ENCODE data around the gene GALNS.
"Not testable (repeated sequence)": the region's sequence is repeated elsewhere in the genome, so short reads cannot be mapped to it uniquely, and the experiment has no call there.

Gene GALNS

DNA sequence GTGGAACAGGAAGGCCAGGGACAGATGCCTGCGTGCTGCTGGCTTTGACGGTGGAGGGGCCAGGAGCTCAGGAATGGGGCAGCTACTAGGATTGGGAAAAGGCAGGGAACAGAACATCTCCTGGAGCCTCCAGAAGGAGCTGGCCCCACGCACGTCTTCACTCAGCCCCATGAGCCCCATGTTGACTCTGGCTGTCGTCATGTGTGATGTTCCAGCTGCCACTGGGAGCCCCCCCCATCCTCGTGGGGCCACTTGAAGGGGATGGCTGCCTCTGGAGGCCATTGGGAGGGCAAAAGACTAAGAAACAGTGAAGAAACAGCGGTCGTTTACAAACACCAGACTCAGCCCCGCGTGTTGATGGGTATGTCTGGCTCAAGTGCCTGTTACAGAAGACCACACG lies 26.5 kb downstream of the GALNS start:
- no peak for DNase-seq (ENCODE audit: low read depth)
- no peak for TF ChIP-seq CTCF (IDR thresholded peaks at IDR 0.05; ENCODE audit: low read length, missing control alignments)
- no peak overlapping the region for H3K4me3 ChIP-seq (replicated peaks; ENCODE audit: low read depth, low read length)

- TF ChIP-seq CTCF (IDR thresholded peaks at IDR 0.05; ENCODE audit: low read length, missing control alignments), result no peak
- no peak for DNase-seq (ENCODE audit: low read depth)
- no peak overlapping the region for H3K4me3 ChIP-seq (replicated peaks; ENCODE audit: low read depth, low read length)
Observed at GRCh38 chr16:88828711-88829110, 28.0 kb downstream of the GALNS start.

DNA sequence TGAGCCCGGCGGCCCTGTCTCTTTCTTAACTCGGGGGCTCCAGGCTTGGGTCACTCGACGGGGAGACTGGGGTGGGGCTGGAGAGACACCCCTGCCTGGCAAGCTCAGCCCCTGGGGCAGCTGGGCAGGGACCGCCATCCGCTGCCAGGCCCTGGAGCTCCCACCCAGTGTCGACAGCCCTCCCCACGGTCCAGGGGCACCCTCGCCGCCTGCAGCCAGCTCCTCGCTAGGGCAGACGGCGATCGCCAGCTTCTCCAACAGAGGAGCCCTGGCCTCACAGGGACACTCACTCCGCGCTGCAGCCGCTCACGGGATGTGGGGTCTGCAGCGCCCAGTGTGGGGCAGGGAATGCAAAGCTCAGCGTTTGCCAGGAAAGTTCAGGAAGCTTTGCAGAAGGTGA lies 29.0 kb downstream of the GALNS start:
- H3K4me3 ChIP-seq (replicated peaks; ENCODE audit: low read depth, low read length), result no peak overlapping the region
- no peak for TF ChIP-seq CTCF (IDR thresholded peaks at IDR 0.05; ENCODE audit: low read length, missing control alignments)
- DNase-seq (ENCODE audit: low read depth), result no peak

- DNase-seq (ENCODE audit: low read depth), result no peak
- no peak for TF ChIP-seq CTCF (IDR thresholded peaks at IDR 0.05; ENCODE audit: low read length, missing control alignments)
- no peak overlapping the region for H3K4me3 ChIP-seq (replicated peaks; ENCODE audit: low read depth, low read length)
Observed at GRCh38 chr16:88826070-88826840, 30.5 kb downstream of the GALNS start.

DNA sequence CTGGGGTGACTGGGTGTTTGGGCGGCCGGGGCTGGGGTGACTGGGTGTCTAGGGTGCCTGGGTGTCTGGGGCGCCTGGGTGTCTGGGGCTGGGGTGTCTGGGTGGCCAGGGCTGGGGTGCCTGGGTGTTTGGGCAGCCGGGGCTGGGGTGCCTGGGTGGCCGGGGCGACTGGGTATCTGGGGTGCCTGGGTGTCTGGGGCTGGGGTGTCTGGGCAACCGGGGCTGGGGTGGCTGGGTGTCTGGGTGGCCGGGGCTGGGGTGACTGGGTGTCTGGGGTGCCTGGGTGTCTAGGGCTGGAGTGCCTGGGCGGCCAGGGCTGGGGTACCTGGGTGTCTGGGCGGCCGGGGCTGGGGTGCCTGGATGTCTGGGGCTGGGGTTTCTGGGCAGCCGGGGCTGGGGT lies 31.6 kb downstream of the GALNS start:
- no peak for TF ChIP-seq CTCF (IDR thresholded peaks at IDR 0.05; ENCODE audit: low read length, missing control alignments)
- no peak overlapping the region for H3K4me3 ChIP-seq (replicated peaks; ENCODE audit: low read depth, low read length)
- no peak for DNase-seq (ENCODE audit: low read depth)

DNA sequence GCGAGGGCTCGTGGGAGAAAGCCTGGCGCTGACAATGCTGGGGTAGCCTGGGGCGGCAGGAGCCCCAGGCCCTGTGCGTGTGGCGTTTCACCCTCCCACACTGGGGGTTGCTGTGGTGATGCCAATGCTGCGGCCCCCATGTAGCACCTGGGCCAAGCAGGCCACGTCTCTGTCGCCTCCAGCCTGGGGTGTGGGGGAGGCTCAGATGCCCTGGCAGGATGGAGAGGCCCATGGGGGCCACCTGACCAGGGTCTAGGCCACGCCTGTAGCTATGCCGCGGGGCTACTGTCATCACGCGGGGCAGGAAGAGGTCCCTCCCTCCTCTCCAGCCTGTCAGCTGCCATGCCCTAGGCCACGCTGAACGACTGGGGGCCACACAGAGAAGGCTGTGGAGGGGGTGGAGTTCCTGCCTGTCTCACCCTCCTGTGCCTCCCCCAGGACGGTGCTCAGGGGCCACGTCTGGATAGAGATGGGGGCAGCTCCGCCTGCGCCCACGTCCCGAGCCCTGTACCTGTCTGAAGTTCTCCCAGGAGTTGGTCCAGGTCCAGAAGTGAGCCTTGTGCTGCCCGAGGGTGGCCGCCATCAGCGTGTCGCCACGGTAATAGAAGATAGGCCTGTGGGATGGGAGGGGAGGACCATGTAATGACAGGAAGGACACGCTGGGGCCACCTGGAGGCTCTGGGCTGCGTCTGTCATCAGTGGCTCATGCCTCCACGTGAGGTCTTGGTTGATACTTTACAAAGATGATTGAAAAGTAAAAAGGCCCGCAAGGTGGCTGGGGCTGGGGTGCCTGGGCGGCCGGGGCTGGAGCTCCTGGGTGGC lies 32.3 kb downstream of the GALNS start:
- H3K4me3 ChIP-seq (replicated peaks; ENCODE audit: low read depth, low read length), result no peak overlapping the region

GRCh38 chr16:88823646-88824045 lies 33.1 kb downstream of the GALNS start:
- DNase-seq (ENCODE audit: low read depth); H3K4me3 ChIP-seq (replicated peaks; ENCODE audit: low read depth, low read length): not testable (repeated sequence)

More for the DNA sequence above, 32.3 kb downstream of the GALNS start:
- no peak for TF ChIP-seq CTCF (IDR thresholded peaks at IDR 0.05; ENCODE audit: low read length, missing control alignments)
- no peak for DNase-seq (ENCODE audit: low read depth)

Measured in fibroblast of pulmonary artery (primary cell).